Endodermal cell (in vitro differentiated cells): ENCODE data around the gene GTF2A1. TPM values are rescaled to one million over a fixed set of nuclear protein-coding genes. Genes with fewer than 3 reads are reported as not detected.

Source experiments
- DNase-seq: peaks from one replicate; pipeline ENCODE4 v3.0.0-alpha.2; 2017
- H3K27ac ChIP-seq: 2 replicates; pipeline ENCODE4 v1.5.1; 2013; ENCODE audit warnings: mild to moderate bottlenecking, low read depth, low read length, moderate library complexity
- H3K27me3 ChIP-seq: 2 replicates; pipeline ENCODE4 v1.6.1; 2013; ENCODE audit warnings: mild to moderate bottlenecking, low read length, moderate library complexity; ENCODE audit not compliant: insufficient read depth, control insufficient read depth, poor library complexity, severe bottlenecking
- H3K36me3 ChIP-seq: 2 replicates; pipeline ENCODE4 v1.7.0; 2013; ENCODE audit warnings: mild to moderate bottlenecking, low read length, moderate library complexity; ENCODE audit not compliant: control insufficient read depth, insufficient read depth
- H3K4me1 ChIP-seq: one replicate; pipeline ENCODE4 v1.7.0; 2013; ENCODE audit warnings: low read length; ENCODE audit not compliant: control insufficient read depth, insufficient read depth
- H3K4me3 ChIP-seq: 2 replicates; pipeline ENCODE4 v1.5.1; 2013; ENCODE audit warnings: mild to moderate bottlenecking, low read length, moderate library complexity
- H3K9ac ChIP-seq: 2 replicates; pipeline ENCODE4 v1.6.1; 2013; ENCODE audit warnings: mild to moderate bottlenecking, low read length, moderate library complexity; ENCODE audit not compliant: poor library complexity, severe bottlenecking; ENCODE audit errors: extremely low read depth
- H3K9me3 ChIP-seq: 2 replicates; pipeline ENCODE4 v1.6.1; 2013; ENCODE audit warnings: mild to moderate bottlenecking, low read length, moderate library complexity; ENCODE audit not compliant: control insufficient read depth
- H3K27ac Mint-ChIP-seq: 2 replicates; pipeline ENCODE4 v1.8.0; 2020; ENCODE audit warnings: mixed read lengths
- H3K27me3 Mint-ChIP-seq: 2 replicates; pipeline ENCODE4 v1.8.0; 2021; ENCODE audit warnings: mild to moderate bottlenecking, mixed read lengths; ENCODE audit not compliant: insufficient read depth
- H3K36me3 Mint-ChIP-seq: 2 replicates; pipeline ENCODE4 v1.8.0; 2020; ENCODE audit warnings: low read depth, mixed read lengths
- H3K4me1 Mint-ChIP-seq: 2 replicates; pipeline ENCODE4 v1.8.0; 2020; ENCODE audit warnings: mixed read lengths
- H3K4me3 Mint-ChIP-seq: 2 replicates; pipeline ENCODE4 v1.8.0; 2020; ENCODE audit warnings: mild to moderate bottlenecking, moderate library complexity, mixed read lengths
- H3K9me3 Mint-ChIP-seq: 2 replicates; pipeline ENCODE4 v1.8.0; 2020; ENCODE audit warnings: mild to moderate bottlenecking, mixed read lengths
- WGBS, 2 experiments: methylation state at CpG; one replicate each; pipeline versions ENCODE4 v1.1.5 to v1.1.7; 2013; ENCODE audit warnings: missing lambda C conversion rate in 2 of 2, mixed read lengths in 1 of 2; ENCODE audit not compliant: insufficient coverage in 1 of 2, insufficient read length in 1 of 2; 5-methylcytosine and 5-hydroxymethylcytosine counted together
- total RNA-seq, 2 donors: library from RNA; stranded (reverse); fragmentation: NEBNext Ultra II Directional in 1 of 2; extraction: Animal tissue kit (Norgen Biotek cat#: 25700) in 1 of 2; gene quantifications; 2 replicates in 1 of 2; 3 replicates in 1 of 2; pipeline ENCODE4 v1.2.1, GENCODE V29; 2021
- TF ChIP-seq, protein P1 (sequence below): fragments of 200-600 bp; sonication (generic); conservative IDR thresholded peaks from 2 replicates; pipeline ENCODE4 v1.5.0; 2021; ENCODE audit warnings: antibody characterized with exemption, mild to moderate bottlenecking

GTF2A1 gene
- total RNA-seq, 2 donors from 2014 or later, result 34.3 to 34.4 TPM

DNA sequence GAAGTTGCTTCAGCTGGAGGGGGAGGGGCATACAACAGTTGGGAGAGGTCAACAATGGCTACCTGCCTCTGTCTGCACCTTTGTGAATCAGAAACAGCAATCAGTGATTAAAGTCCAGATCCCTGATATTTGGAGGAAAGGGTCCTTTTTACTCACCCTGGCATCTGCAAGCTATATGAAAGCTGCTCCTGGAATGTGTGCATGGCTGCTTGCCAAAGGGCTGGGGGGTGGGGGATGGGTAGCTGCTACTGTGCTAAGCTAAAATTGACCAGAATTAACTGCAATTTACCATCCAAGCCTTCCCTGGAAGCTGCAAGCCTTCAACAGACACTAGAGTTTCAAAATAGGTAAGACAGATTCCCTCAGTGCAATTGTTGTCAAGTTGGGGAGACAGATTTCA lies 13.5 kb upstream of the GTF2A1 start:
- no peak overlapping the region for H3K4me3 ChIP-seq
- no peak overlapping the region for H3K9ac ChIP-seq
- no peak overlapping the region for H3K4me3 Mint-ChIP-seq
- peaks cover 14% of the 10 kb centered on the region for H3K9me3 Mint-ChIP-seq
- H3K27ac ChIP-seq, result no peak overlapping the region
- H3K4me1 ChIP-seq, result no peaks in the 10 kb centered on the region
- no peaks in the 10 kb centered on the region for H3K27me3 Mint-ChIP-seq
- no peak for DNase-seq
- H3K36me3 ChIP-seq, result no peaks in the 10 kb centered on the region
- TF ChIP-seq, protein P1, sequence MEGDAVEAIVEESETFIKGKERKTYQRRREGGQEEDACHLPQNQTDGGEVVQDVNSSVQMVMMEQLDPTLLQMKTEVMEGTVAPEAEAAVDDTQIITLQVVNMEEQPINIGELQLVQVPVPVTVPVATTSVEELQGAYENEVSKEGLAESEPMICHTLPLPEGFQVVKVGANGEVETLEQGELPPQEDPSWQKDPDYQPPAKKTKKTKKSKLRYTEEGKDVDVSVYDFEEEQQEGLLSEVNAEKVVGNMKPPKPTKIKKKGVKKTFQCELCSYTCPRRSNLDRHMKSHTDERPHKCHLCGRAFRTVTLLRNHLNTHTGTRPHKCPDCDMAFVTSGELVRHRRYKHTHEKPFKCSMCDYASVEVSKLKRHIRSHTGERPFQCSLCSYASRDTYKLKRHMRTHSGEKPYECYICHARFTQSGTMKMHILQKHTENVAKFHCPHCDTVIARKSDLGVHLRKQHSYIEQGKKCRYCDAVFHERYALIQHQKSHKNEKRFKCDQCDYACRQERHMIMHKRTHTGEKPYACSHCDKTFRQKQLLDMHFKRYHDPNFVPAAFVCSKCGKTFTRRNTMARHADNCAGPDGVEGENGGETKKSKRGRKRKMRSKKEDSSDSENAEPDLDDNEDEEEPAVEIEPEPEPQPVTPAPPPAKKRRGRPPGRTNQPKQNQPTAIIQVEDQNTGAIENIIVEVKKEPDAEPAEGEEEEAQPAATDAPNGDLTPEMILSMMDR, result no peak
- peaks cover 7% of the 10 kb centered on the region for H3K9me3 ChIP-seq
- no peaks in the 10 kb centered on the region for H3K27me3 ChIP-seq
- peaks cover 7% of the 10 kb centered on the region for H3K4me1 Mint-ChIP-seq
- H3K36me3 Mint-ChIP-seq, result peaks cover 2% of the 10 kb centered on the region
- H3K27ac Mint-ChIP-seq, result no peak overlapping the region

DNA sequence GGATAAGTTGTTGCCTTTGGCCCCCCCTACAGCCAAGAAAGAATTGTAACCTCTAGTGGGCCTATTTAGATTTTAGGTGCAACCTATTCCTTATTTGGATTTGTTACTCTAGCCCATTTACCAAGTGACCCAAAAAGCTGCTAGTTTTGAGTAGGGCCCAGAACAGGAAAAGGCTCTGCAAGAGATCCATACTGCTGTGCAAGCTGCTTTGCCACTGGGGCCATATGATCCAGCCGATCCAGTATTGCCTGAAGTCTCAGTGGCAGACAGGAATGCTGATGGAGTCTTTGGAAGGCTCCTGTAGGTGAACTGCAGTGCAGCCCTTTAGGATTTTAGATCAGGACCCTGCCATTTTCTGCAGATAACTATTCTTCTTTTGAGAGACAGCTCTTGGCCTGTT lies 12.9 kb upstream of the GTF2A1 start:
- no peak overlapping the region for H3K27ac ChIP-seq
- peaks cover 7% of the 10 kb centered on the region for H3K9me3 ChIP-seq
- no peak for DNase-seq
- Mint-ChIP-seq H3K4me3 (no peak overlapping the region), H3K9me3 (peaks cover 14% of the 10 kb centered on the region), H3K36me3 (peaks cover 2% of the 10 kb centered on the region), H3K27ac (no peak overlapping the region), H3K4me1 (peaks cover 7% of the 10 kb centered on the region), H3K27me3 (no peaks in the 10 kb centered on the region)
- no peak overlapping the region for H3K9ac ChIP-seq
- H3K36me3 ChIP-seq, result no peaks in the 10 kb centered on the region
- H3K4me1 ChIP-seq, result no peaks in the 10 kb centered on the region
- no peaks in the 10 kb centered on the region for H3K27me3 ChIP-seq
- no peak overlapping the region for H3K4me3 ChIP-seq
- WGBS, 2 experiments, result 90 to 100% methylated on average over 1 of the region's 1 CpG
- TF ChIP-seq, protein P1, result no peak

DNA sequence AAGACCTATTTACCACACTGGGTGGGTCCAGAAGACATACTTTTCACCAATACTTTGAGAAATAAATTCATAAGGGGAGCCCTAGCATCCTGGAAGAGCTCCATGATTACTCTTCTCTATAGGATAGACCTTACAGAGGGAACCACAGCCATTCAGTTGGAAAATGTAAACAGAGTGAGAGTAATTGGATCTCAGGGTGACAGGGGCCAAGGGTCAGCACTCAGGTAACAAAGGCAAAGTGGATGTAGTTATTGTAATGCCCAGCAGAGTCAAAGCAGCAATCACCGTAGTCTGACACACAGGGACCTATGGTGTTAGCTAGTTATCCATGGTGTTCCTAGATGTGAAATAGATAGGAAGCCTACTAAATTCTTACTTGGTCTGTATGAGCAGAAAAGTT lies 10.8 kb upstream of the GTF2A1 start:
- no peak for DNase-seq
- H3K27me3 Mint-ChIP-seq, result no peaks in the 10 kb centered on the region
- TF ChIP-seq, protein P1, result peak; percentile 26
- Histone ChIP-seq H3K27me3 (no peaks in the 10 kb centered on the region), H3K27ac (no peak overlapping the region), H3K9me3 (peaks cover 7% of the 10 kb centered on the region), H3K4me1 (no peaks in the 10 kb centered on the region), H3K9ac (no peak overlapping the region), H3K36me3 (no peaks in the 10 kb centered on the region), H3K4me3 (no peak overlapping the region)
- H3K9me3 Mint-ChIP-seq, result peaks cover 7% of the 10 kb centered on the region
- no peak overlapping the region for H3K27ac Mint-ChIP-seq
- peaks cover 7% of the 10 kb centered on the region for H3K4me1 Mint-ChIP-seq
- WGBS, 2 experiments, result 73% methylated on average over 1 of the region's 1 CpG; no CpG with 5 or more reads in 1 of the 2 experiments
- H3K4me3 Mint-ChIP-seq, result no peak overlapping the region
- peaks cover 2% of the 10 kb centered on the region for H3K36me3 Mint-ChIP-seq
